Sigmoid colon (tissue), 7 donors: ENCODE measurements around the gene CRTC3. TPM values are rescaled to one million over a fixed set of nuclear protein-coding genes. Genes with fewer than 3 reads are reported as not detected.

ENCODE experiments used
- DNase-seq: peaks from one replicate; pipeline ENCODE4 v3.0.0-alpha.2; 2019
- H3K27ac ChIP-seq, 4 donors: fragments of 200-600 bp; sonication (generic); one replicate each; pipeline ENCODE4 v1.5.1; 2016 to 2019; ENCODE audit warnings: mild to moderate bottlenecking in 1 of 4
- H3K27me3 ChIP-seq, 3 donors: fragments of 200-600 bp; sonication (generic); one replicate each; pipeline ENCODE4 v1.5.1; 2019; ENCODE audit warnings: mild to moderate bottlenecking in 1 of 3
- H3K36me3 ChIP-seq, 4 donors: fragments of 200-600 bp; sonication (generic); one replicate each; pipeline ENCODE4 v1.5.1; 2016 to 2019
- H3K4me1 ChIP-seq, 4 donors: fragments of 200-600 bp; sonication (generic); one replicate each; pipeline ENCODE4 v1.5.1; 2017 to 2019
- H3K4me3 ChIP-seq, 4 donors: fragments of 200-600 bp; sonication (generic); one replicate each; pipeline ENCODE4 v1.5.1; 2017 to 2019; ENCODE audit warnings: mild to moderate bottlenecking in 2 of 4, moderate library complexity in 1 of 4
- H3K9me3 ChIP-seq, 4 donors: fragments of 200-600 bp in 3 of 4; sonication (generic) in 3 of 4; one replicate each; pipeline versions ENCODE4 v1.5.1 to v1.6.1; 2013 to 2019
- CTCF ChIP-seq, 4 experiments: fragments of 450-650 bp in 3 of 4; fragments of 200-600 bp in 1 of 4; IDR thresholded peaks; one replicate each; pipeline ENCODE4 v1.5.1; 2016 to 2019; ENCODE audit warnings: antibody characterized with exemption in 4 of 4, mild to moderate bottlenecking in 3 of 4, moderate library complexity in 2 of 4
- EP300 ChIP-seq, 4 donors: sonication (generic); formaldehyde crosslinking; IDR thresholded peaks; one replicate each; pipeline ENCODE4 v1.6.1; 2017; ENCODE audit warnings: antibody characterized with exemption in 4 of 4
- POLR2A ChIP-seq, 2 donors: fragments of 450-650 bp; IDR thresholded peaks; one replicate each; pipeline ENCODE4 v1.6.1; 2016; ENCODE audit warnings: antibody characterized with exemption in 2 of 2, mild to moderate bottlenecking in 2 of 2, moderate library complexity in 2 of 2
- POLR2AphosphoS5 ChIP-seq, 4 donors: sonication (generic); formaldehyde crosslinking; IDR thresholded peaks; one replicate each; pipeline ENCODE4 v1.6.1; 2017; ENCODE audit warnings: antibody characterized with exemption in 4 of 4
- WGBS, 2 donors: extraction: QIAGEN DNeasy Blood & Tissue Kit; methylation state at CpG; one replicate each; pipeline ENCODE4 v1.1.7; 2013; 5-methylcytosine and 5-hydroxymethylcytosine counted together
- intact Hi-C: fragments of 100-400 bp; cut with DNase I; formaldehyde crosslinking; loops from one replicate; pipeline ENCODE4 v1.15.1; 2023
- polyA plus RNA-seq, 3 donors: library from polyadenylated mRNA; stranded (reverse); fragments of 200-250 nt; gene quantifications; one replicate each; pipeline ENCODE4 v1.2.3, GENCODE V29; 2013
- total RNA-seq, 4 donors: library from RNA; depleted of rRNA; stranded (reverse); fragments of >200 nt; gene quantifications; one replicate each; pipeline ENCODE4 v1.1.0, GENCODE V29; 2016
- donor health status: healthy with polysubstance abuse.
- donor health status: Bipolar disorder and iron deficiency.
- donor health status: healthy.

The CRTC3 gene
- total and polyA plus RNA-seq, 7 donors: 5.4 to 64.0 (median 27.6) TPM

- WGBS, 2 donors: 73 to 75% methylated on average over 5 of the region's 5 CpGs
- H3K36me3 ChIP-seq: peaks cover 0 to 4% (median 0%) of the 10 kb centered on the region in 4 donors
- no peak overlapping the region for H3K4me3 ChIP-seq
- H3K27me3 ChIP-seq: no peaks in the 10 kb centered on the region
- intact Hi-C loops: no loop called here
- no peak overlapping the region for H3K27ac ChIP-seq
- H3K9me3 ChIP-seq: no peaks in the 10 kb centered on the region
- TF ChIP-seq CTCF (IDR thresholded peaks at IDR 0.05): no peak
- TF ChIP-seq POLR2A (IDR thresholded peaks at IDR 0.05): no peak
- no peak for TF ChIP-seq POLR2AphosphoS5 (IDR thresholded peaks at IDR 0.05)
- TF ChIP-seq EP300 (IDR thresholded peaks at IDR 0.05): no peak
- DNase-seq: no peak
- H3K4me1 ChIP-seq: peaks cover 0 to 62% (median 48%) of the 10 kb centered on the region in 4 donors
Measured at GRCh38 chr15:90592131-90592881, 62.6 kb downstream of the CRTC3 start.

- intact Hi-C loops: no loop called here
- Histone ChIP-seq H3K9me3 (no peaks in the 10 kb centered on the region), H3K4me1 (peaks cover 0 to 73% (median 61%) of the 10 kb centered on the region in 4 donors), H3K27me3 (no peaks in the 10 kb centered on the region), H3K27ac (peak overlapping the region; percentile 49 to 69 (median 66)), H3K36me3 (no peaks in the 10 kb centered on the region), H3K4me3 (no peak overlapping the region)
- DNase-seq: no peak
- 83 to 86% methylated on average over 10 of the region's 10 CpGs for WGBS, 2 donors
- TF ChIP-seq POLR2A (IDR thresholded peaks at IDR 0.05) (no peak), CTCF (IDR thresholded peaks at IDR 0.05) (no peak), POLR2AphosphoS5 (IDR thresholded peaks at IDR 0.05) (no peak), EP300 (IDR thresholded peaks at IDR 0.05) (no peak)
Measured at GRCh38 chr15:90593499-90594158, 63.9 kb downstream of the CRTC3 start.

GRCh38 chr15:90594301-90594738 lies 64.6 kb downstream of the CRTC3 start:
- intact Hi-C loops: no loop called here
- Histone ChIP-seq H3K27me3 (no peaks in the 10 kb centered on the region), H3K4me1 (peaks cover 0 to 73% (median 67%) of the 10 kb centered on the region in 4 donors), H3K4me3 (no peak overlapping the region), H3K36me3 (no peaks in the 10 kb centered on the region), H3K9me3 (no peaks in the 10 kb centered on the region), H3K27ac (peak overlapping the region; percentile 49 to 69 (median 66))
- WGBS, 2 donors: 10 to 16% methylated on average over 10 of the region's 10 CpGs
- DNase-seq: peak; percentile 89
- TF ChIP-seq CTCF (IDR thresholded peaks at IDR 0.05) (no peak), POLR2AphosphoS5 (IDR thresholded peaks at IDR 0.05) (peak in 2 of 4 donors; percentile 43 to 56), EP300 (IDR thresholded peaks at IDR 0.05) (no peak), POLR2A (IDR thresholded peaks at IDR 0.05) (no peak)

GRCh38 chr15:90595763-90596155 lies 66.0 kb downstream of the CRTC3 start:
- TF ChIP-seq EP300 (IDR thresholded peaks at IDR 0.05) (no peak), POLR2A (IDR thresholded peaks at IDR 0.05) (no peak), POLR2AphosphoS5 (IDR thresholded peaks at IDR 0.05) (no peak), CTCF (IDR thresholded peaks at IDR 0.05) (no peak)
- WGBS, 2 donors: 67 to 73% methylated on average over 7 of the region's 7 CpGs
- Histone ChIP-seq H3K27ac (peak overlapping the region in 3 of 4 donors; percentile 15 to 69 (median 69)), H3K4me3 (no peak overlapping the region), H3K4me1 (peaks cover 0 to 70% (median 64%) of the 10 kb centered on the region in 4 donors), H3K36me3 (peaks cover 0 to 6% (median 0%) of the 10 kb centered on the region in 4 donors), H3K9me3 (no peaks in the 10 kb centered on the region), H3K27me3 (no peaks in the 10 kb centered on the region)
- no peak for DNase-seq
- intact Hi-C loops: loop anchor here (5.0 kb wide), 1 partner anchor 33 kb away; no protein-coding TSS in a partner anchor
